H1 (cell line): ENCODE results near the gene ZNF175.

Experiments
- CTCF ChIP-seq, 3 experiments: IDR thresholded peaks; 1 replicate in 2 of 3; 2 replicates in 1 of 3; pipeline versions ENCODE4 v1.5.1 to v1.6.1; 2011; ENCODE audit warnings: low read length in 3 of 3, mild to moderate bottlenecking in 3 of 3, inconsistent platforms in 2 of 3, low read depth in 1 of 3, moderate library complexity in 1 of 3; ENCODE audit not compliant: insufficient read depth in 1 of 3; ENCODE audit errors: control extremely low read depth in 1 of 3
- EZH2 ChIP-seq: fragments of 200-600 bp; sonication (generic); IDR thresholded peaks from 2 replicates; pipeline ENCODE4 v1.7.1; 2012; ENCODE audit warnings: low read depth, mild to moderate bottlenecking, moderate library complexity, low read length, inconsistent platforms; ENCODE audit not compliant: severe bottlenecking
- GABPA ChIP-seq: IDR thresholded peaks from 2 replicates; pipeline ENCODE4 v1.6.1; 2011; ENCODE audit warnings: mild to moderate bottlenecking, low read length, moderate library complexity, borderline replicate concordance; ENCODE audit not compliant: insufficient read depth
- POLR2AphosphoS5 ChIP-seq: IDR thresholded peaks from 2 replicates; pipeline ENCODE4 v1.6.1; 2011; ENCODE audit warnings: low read depth, low read length
- YY1 ChIP-seq: IDR thresholded peaks from 2 replicates; pipeline ENCODE4 v1.6.1; 2011; ENCODE audit warnings: low read depth, mild to moderate bottlenecking, low read length

- TF ChIP-seq POLR2AphosphoS5 (no peak), CTCF (IDR thresholded peaks at IDR 0.05; ENCODE audit: control extremely low read depth in 1 of 3, insufficient read depth in 1 of 3, low read depth in 1 of 3, low read length in 3 of 3) (no peak), EZH2 (no peak), GABPA (no peak), YY1 (no peak)
These were observed 22.2 kb upstream of the ZNF175 start for GRCh38 chr19:51548891-51549305.
